Measurements from ENCODE around the gene NECAB2.

Gene NECAB2

GRCh38 chr16:84045001-84045817 is 77.2 kb downstream of the NECAB2 start:
- no peak for DNase-seq (ENCODE audit: low read depth, low spot score)

- DNase-seq (ENCODE audit: low read depth, low spot score) = no peak
Measured at GRCh38 chr16:84045818-84046470, 77.9 kb downstream of the NECAB2 start.

- no peak for DNase-seq (ENCODE audit: low read depth, low spot score)
Measured at GRCh38 chr16:84047206-84047605, 79.2 kb downstream of the NECAB2 start.

- no peak for DNase-seq (ENCODE audit: low read depth, low spot score)
Measured at GRCh38 chr16:84047626-84048025, 79.6 kb downstream of the NECAB2 start.

- DNase-seq (ENCODE audit: low read depth, low spot score) = no peak
Measured at GRCh38 chr16:84048270-84048669, 80.2 kb downstream of the NECAB2 start.

- no peak for DNase-seq (ENCODE audit: low read depth, low spot score)
Measured at GRCh38 chr16:84048871-84049270, 80.8 kb downstream of the NECAB2 start.

GRCh38 chr16:84049403-84050060 is 81.5 kb downstream of the NECAB2 start:
- DNase-seq (ENCODE audit: low read depth, low spot score) = no peak

- DNase-seq (ENCODE audit: low read depth, low spot score) = no peak
Measured at GRCh38 chr16:84050316-84050715, 82.3 kb downstream of the NECAB2 start.

GRCh38 chr16:84052071-84052622 is 84.1 kb downstream of the NECAB2 start:
- DNase-seq (ENCODE audit: low read depth, low spot score) = no peak
